Adrenal gland (tissue), 12 donors: Measurements from ENCODE around the gene MAL. TPM values are rescaled to one million over a fixed set of nuclear protein-coding genes. Genes with fewer than 3 reads are reported as not detected.
A peak's percentile ranks its signal among the peaks of the same experiment; 100 is the strongest.

Experiments used
- DNase-seq, 7 donors: peaks; one replicate each; pipeline ENCODE4 v3.0.0-alpha.2; 2019 to 2020
- H3K27ac ChIP-seq, 5 donors: fragments of 200-600 bp; sonication (generic) in 4 of 5; 1 replicate in 3 of 5; 2 replicates in 2 of 5; pipeline versions ENCODE4 v1.5.1 to v1.8.0; 2016 to 2020; ENCODE audit warnings: mild to moderate bottlenecking in 1 of 5
- H3K27me3 ChIP-seq: fragments of 200-600 bp; 2 replicates; pipeline ENCODE4 v1.8.0; 2021
- H3K36me3 ChIP-seq, 2 donors: fragments of 200-600 bp; replicated peaks in 1 of 2; 1 replicate in 1 of 2; 2 replicates in 1 of 2; pipeline versions ENCODE4 v1.5.1 to v1.8.0; 2018 to 2022
- H3K4me1 ChIP-seq, 2 donors: fragments of 200-600 bp; replicated peaks in 1 of 2; 1 replicate in 1 of 2; 2 replicates in 1 of 2; pipeline versions ENCODE4 v1.5.1 to v1.8.0; 2018 to 2021
- H3K4me3 ChIP-seq, 4 donors: fragments of 200-600 bp; sonication (generic) in 3 of 4; one replicate each; pipeline ENCODE4 v1.5.1; 2016 to 2018
- H3K9me3 ChIP-seq, 3 donors: fragments of 200-600 bp; sonication (generic) in 1 of 3; replicated peaks in 1 of 3; 1 replicate in 2 of 3; 2 replicates in 1 of 3; pipeline versions ENCODE4 v1.5.1 to v1.8.0; 2016 to 2021
- CTCF ChIP-seq, 6 experiments: fragments of 450-650 bp in 4 of 6; fragments of 200-600 bp in 2 of 6; sonication (generic) in 1 of 6; IDR thresholded peaks; 1 replicate in 5 of 6; 2 replicates in 1 of 6; pipeline versions ENCODE4 v1.5.1 to v1.8.0; 2016 to 2021; ENCODE audit warnings: antibody characterized with exemption in 6 of 6, mild to moderate bottlenecking in 2 of 6, moderate library complexity in 1 of 6
- POLR2A ChIP-seq, 2 donors: fragments of 450-650 bp; IDR thresholded peaks; one replicate each; pipeline ENCODE4 v1.6.1; 2017; ENCODE audit warnings: antibody characterized with exemption in 2 of 2, mild to moderate bottlenecking in 2 of 2, moderate library complexity in 1 of 2
- WGBS, 4 donors: extraction: QIAGEN DNeasy Blood & Tissue Kit in 2 of 4; methylation state at CpG; one replicate each; pipeline versions ENCODE4 v1.1.5 to v1.1.7; 2013 to 2017; 5-methylcytosine and 5-hydroxymethylcytosine counted together
- intact Hi-C, 2 donors: fragments of 100-400 bp; cut with DNase I; formaldehyde crosslinking; loops; one replicate each; pipeline versions ENCODE4 v1.14.1 to v1.15.0; 2022 to 2023
- polyA plus RNA-seq, 3 donors: library from polyadenylated mRNA; stranded (reverse); fragments of 200-250 nt in 2 of 3; fragments of 350-450 nt in 1 of 3; fragmentation: Illumina TruSeq in 1 of 3; extraction: RNeasy Lipid Tissue Mini Kit (QIAGEN cat#74804) in 1 of 3; gene quantifications; one replicate each; pipeline ENCODE4 v1.2.3, GENCODE V29; 2013 to 2014
- total RNA-seq, 9 donors: library from RNA; depleted of rRNA in 4 of 9; stranded (reverse); fragments of >200 nt in 4 of 9; fragments of 120-200 nt in 1 of 9; fragmentation: NEBNext Ultra II Directional in 1 of 9; extraction: Animal tissue kit (Norgen Biotek cat#: 25700) in 1 of 9; gene quantifications; one replicate each; pipeline versions ENCODE4 v1.1.0 to v1.2.4, GENCODE V29; 2013 to 2023
- donor health status: healthy with polysubstance abuse.
- donor health status: Bipolar disorder and iron deficiency.
- donor health status: DM: yes; HTN: yes; CAD: no.
- donor health status: DM: no; HTN: no; CAD: no.
- donor health status: DM: no; HTN: no; CAD: no.
- donor health status: DM: yes; HTN: yes; CAD: no.

Gene MAL
- total and polyA plus RNA-seq, 12 donors: 0.32 to 4.5 (median 0.68) TPM; not detected in 4

- Histone ChIP-seq H3K27ac (no peak overlapping the region), H3K4me3 (no peak overlapping the region), H3K9me3 (no peaks in the 10 kb centered on the region), H3K4me1 (no peaks in the 10 kb centered on the region), H3K27me3 (peaks cover 24% of the 10 kb centered on the region), H3K36me3 (no peaks in the 10 kb centered on the region)
- DNase-seq: peak in 1 of 7 donors; percentile 27
- intact Hi-C loops: no loop called here
- TF ChIP-seq CTCF (IDR thresholded peaks at IDR 0.05) (no peak), POLR2A (IDR thresholded peaks at IDR 0.05) (no peak)
- 72 to 82% (median 73%) methylated on average over 8 to 9 of the region's 9 CpGs for WGBS, 4 donors
These were observed 44.0 kb downstream of the MAL start for GRCh38 chr2:95069465-95069864.

- H3K4me1 ChIP-seq: peaks cover 0 to under 1% of the 10 kb centered on the region in 2 donors
- no peaks in the 10 kb centered on the region for H3K9me3 ChIP-seq
- no peak for DNase-seq
- no peak for TF ChIP-seq CTCF (IDR thresholded peaks at IDR 0.05)
- TF ChIP-seq POLR2A (IDR thresholded peaks at IDR 0.05): no peak
- intact Hi-C loops: no loop called here
- 74 to 89% (median 80%) methylated on average over 3 to 4 of the region's 4 CpGs for WGBS, 4 donors
- peaks cover 30% of the 10 kb centered on the region for H3K27me3 ChIP-seq
- no peaks in the 10 kb centered on the region for H3K36me3 ChIP-seq
- H3K27ac ChIP-seq: no peak overlapping the region
- no peak overlapping the region for H3K4me3 ChIP-seq
These were observed 46.3 kb downstream of the MAL start for GRCh38 chr2:95071856-95072255.

- DNase-seq: peak in 1 of 7 donors; percentile 18
- H3K9me3 ChIP-seq: no peaks in the 10 kb centered on the region
- H3K27me3 ChIP-seq: peaks cover 30% of the 10 kb centered on the region
- H3K4me1 ChIP-seq: peaks cover 0 to 6% of the 10 kb centered on the region in 2 donors
- H3K4me3 ChIP-seq: no peak overlapping the region
- no peak for TF ChIP-seq CTCF (IDR thresholded peaks at IDR 0.05)
- no peaks in the 10 kb centered on the region for H3K36me3 ChIP-seq
- 67 to 81% (median 81%) methylated on average over 2 to 4 of the region's 4 CpGs; no CpG with 5 or more reads in 1 of the 4 donors for WGBS, 4 donors
- intact Hi-C loops: no loop called here
- H3K27ac ChIP-seq: no peak overlapping the region
These were observed 46.9 kb downstream of the MAL start for GRCh38 chr2:95072424-95072823.

- H3K9me3 ChIP-seq: no peaks in the 10 kb centered on the region
- WGBS, 4 donors: 67 to 76% (median 69%) methylated on average over 16 to 18 of the region's 18 CpGs
- no peak overlapping the region for H3K4me3 ChIP-seq
- intact Hi-C loops: no loop called here
- no peak overlapping the region for H3K27ac ChIP-seq
- peaks cover 32% of the 10 kb centered on the region for H3K27me3 ChIP-seq
- H3K36me3 ChIP-seq: no peaks in the 10 kb centered on the region
- DNase-seq: no peak
- H3K4me1 ChIP-seq: peaks cover 0 to 6% of the 10 kb centered on the region in 2 donors
- TF ChIP-seq POLR2A (IDR thresholded peaks at IDR 0.05) (no peak), CTCF (IDR thresholded peaks at IDR 0.05) (no peak)
These were observed 48.6 kb downstream of the MAL start for GRCh38 chr2:95073856-95074662.
